HepG2 (cell line): ENCODE results near the gene PODXL2. TPM values are rescaled to one million over a fixed set of nuclear protein-coding genes. Genes with fewer than 3 reads are reported as not detected.

Experiments
- AGO1 ChIP-seq: fragments of 200-400 bp; formaldehyde crosslinking; IDR thresholded peaks from 2 replicates; pipeline ENCODE4 v1.6.1; 2017; ENCODE audit warnings: mild to moderate bottlenecking, low read depth, low read length, moderate library complexity; ENCODE audit not compliant: poor library complexity, severe bottlenecking
- CREB3 ChIP-seq: sonication (generic); formaldehyde crosslinking; IDR thresholded peaks from 2 replicates; pipeline ENCODE4 v1.5.0; 2020; ENCODE audit warnings: missing genetic modification reagents
- FUBP1 ChIP-seq: sonication (generic); formaldehyde crosslinking; IDR thresholded peaks from 2 replicates; pipeline ENCODE4 v1.5.1; 2020; ENCODE audit warnings: missing genetic modification reagents, mild to moderate bottlenecking, borderline replicate concordance
- NAIF1 ChIP-seq: sonication (generic); formaldehyde crosslinking; IDR thresholded peaks from 2 replicates; pipeline ENCODE4 v1.5.0; 2020; ENCODE audit warnings: mild to moderate bottlenecking, missing genetic modification reagents, borderline replicate concordance
- ONECUT2 ChIP-seq: sonication (generic); formaldehyde crosslinking; IDR thresholded peaks from 2 replicates; pipeline ENCODE4 v1.4.0; 2020; ENCODE audit warnings: missing genetic modification reagents
- RARA ChIP-seq: IDR thresholded peaks from 2 replicates; pipeline ENCODE4 v1.6.1; 2016; ENCODE audit warnings: missing genetic modification reagents, missing compliant biosample characterization
- TOPORS ChIP-seq: sonication (generic); formaldehyde crosslinking; IDR thresholded peaks from 2 replicates; pipeline ENCODE4 v1.8.0; 2023; ENCODE audit warnings: mild to moderate bottlenecking, missing genetic modification reagents
- ZBTB2 ChIP-seq: sonication (generic); formaldehyde crosslinking; IDR thresholded peaks from 2 replicates; pipeline ENCODE4 v1.8.0; 2022; ENCODE audit warnings: low read depth, missing genetic modification reagents
- ZFP62 ChIP-seq: sonication (generic); formaldehyde crosslinking; IDR thresholded peaks from 2 replicates; pipeline ENCODE4 v1.4.0; 2020; ENCODE audit warnings: missing genetic modification reagents
- ZMYM4 ChIP-seq: sonication (generic); formaldehyde crosslinking; IDR thresholded peaks from 2 replicates; pipeline ENCODE4 v1.8.1; 2023; ENCODE audit warnings: mild to moderate bottlenecking, missing genetic modification reagents
- ZNF101 ChIP-seq: sonication (generic); formaldehyde crosslinking; IDR thresholded peaks from 2 replicates; pipeline ENCODE4 v1.4.0; 2020; ENCODE audit warnings: mild to moderate bottlenecking, low read depth, missing genetic modification reagents, borderline replicate concordance
- ZNF225 ChIP-seq: sonication (generic); formaldehyde crosslinking; IDR thresholded peaks from 2 replicates; pipeline ENCODE4 v1.4.0; 2020; ENCODE audit warnings: mild to moderate bottlenecking, missing genetic modification reagents
- ZNF230 ChIP-seq: sonication (generic); formaldehyde crosslinking; IDR thresholded peaks from 2 replicates; pipeline ENCODE4 v1.4.0; 2020; ENCODE audit warnings: mild to moderate bottlenecking, missing genetic modification reagents
- ZNF281 ChIP-seq: sonication (generic); formaldehyde crosslinking; IDR thresholded peaks from 2 replicates; pipeline ENCODE4 v1.4.0; 2020; ENCODE audit warnings: missing genetic modification reagents, borderline replicate concordance
- ZNF3 ChIP-seq: IDR thresholded peaks from 2 replicates; pipeline ENCODE4 v1.7.0; 2017; ENCODE audit warnings: inconsistent platforms
- ZNF546 ChIP-seq: sonication (generic); formaldehyde crosslinking; conservative IDR thresholded peaks from 2 replicates; pipeline ENCODE4 v1.8.1; 2023; ENCODE audit warnings: mild to moderate bottlenecking, missing genetic modification reagents
- ZNF567 ChIP-seq: sonication (generic); formaldehyde crosslinking; IDR thresholded peaks from 2 replicates; pipeline ENCODE4 v1.8.1; 2023; ENCODE audit warnings: mild to moderate bottlenecking, missing genetic modification reagents, borderline replicate concordance
- ZNF572 ChIP-seq: sonication (generic); formaldehyde crosslinking; IDR thresholded peaks from 2 replicates; pipeline ENCODE4 v1.5.1; 2020; ENCODE audit warnings: mild to moderate bottlenecking, missing genetic modification reagents
- ZNF674 ChIP-seq: sonication (generic); formaldehyde crosslinking; IDR thresholded peaks from 2 replicates; pipeline ENCODE4 v1.5.0; 2020; ENCODE audit warnings: low read depth, mild to moderate bottlenecking, missing genetic modification reagents
- ZNF75D ChIP-seq: sonication (generic); formaldehyde crosslinking; IDR thresholded peaks from 2 replicates; pipeline ENCODE4 v1.8.1; 2023; ENCODE audit warnings: missing genetic modification reagents, mild to moderate bottlenecking, borderline replicate concordance
- ZNF788 ChIP-seq: sonication (generic); formaldehyde crosslinking; IDR thresholded peaks from 2 replicates; pipeline ENCODE4 v1.5.0; 2020; ENCODE audit warnings: mild to moderate bottlenecking, missing genetic modification reagents, borderline replicate concordance
- ZSCAN9 ChIP-seq: IDR thresholded peaks from 2 replicates; pipeline ENCODE4 v1.6.1; 2016; ENCODE audit warnings: borderline replicate concordance
- polyA plus RNA-seq, 8 experiments: library from polyadenylated mRNA; depleted of rRNA in 3 of 8; stranded (reverse) in 7 of 8; unstranded in 1 of 8; fragments of >200 nt; fragmentation: Illumina TruSeq in 4 of 8; extraction: Trizol in 4 of 8; gene quantifications; 2 replicates each; pipeline versions ENCODE4 v1.2.1 to v1.2.3, GENCODE V29; 2011 to 2016; ENCODE audit warnings: low read depth in 4 of 8, missing spikeins in 1 of 8, mixed read lengths in 1 of 8; ENCODE audit not compliant: insufficient read depth in 1 of 8
- total RNA-seq, 5 experiments: library from RNA; depleted of rRNA; stranded (reverse); fragments of >200 nt; fragmentation: Illumina TruSeq; extraction: Trizol; gene quantifications; 2 replicates each; pipeline ENCODE4 v1.2.3, GENCODE V29; 2016; ENCODE audit warnings: low read depth in 1 of 5

Gene PODXL2
- total and polyA plus RNA-seq, 2 of the 13 experiments (the other 11 are each of a cell fraction or from before 2014, with no cell fraction given) = 20.4 to 25.1 TPM

- TF ChIP-seq ZNF281 (CRISPR knock-in tag) (peak; percentile 58; the same call in 1 of the 2 replicates), TOPORS (CRISPR knock-in tag) (no peak; the same call in 1 of the 2 replicates), NAIF1 (CRISPR knock-in tag) (no peak), ZNF101 (CRISPR knock-in tag) (no peak; the same call in 1 of the 2 replicates), ZFP62 (CRISPR knock-in tag) (no peak), ZMYM4 (CRISPR knock-in tag) (peak; percentile 42), ZNF788 (CRISPR knock-in tag) (peak; percentile 83), ONECUT2 (CRISPR knock-in tag) (0 out of 2 replicates have a peak, but pooled peaks have one; percentile 35), ZNF230 (CRISPR knock-in tag) (peak; percentile 36; the same call in 1 of the 2 replicates), RARA (CRISPR knock-in tag) (peak; percentile 63; the same call in 1 of the 2 replicates), ZNF225 (CRISPR knock-in tag) (no peak), ZNF546 (CRISPR knock-in tag) (no peak), CREB3 (CRISPR knock-in tag) (0 out of 2 replicates have a peak, but pooled peaks have one; percentile 19), ZSCAN9 (CRISPR knock-in tag) (no peak; the same call in 1 of the 2 replicates), ZNF567 (no peak; the same call in 1 of the 2 replicates), ZNF572 (CRISPR knock-in tag) (no peak), ZNF674 (CRISPR knock-in tag) (peak; percentile 86), FUBP1 (CRISPR knock-in tag) (no peak), ZNF75D (CRISPR knock-in tag) (no peak), ZBTB2 (no peak), ZNF3 (CRISPR knock-in tag) (no peak), AGO1 (no peak)
Observed at GRCh38 chr3:127590593-127591465, 38.2 kb upstream of the PODXL2 start, which contains the start of gene TPRA1 (continued).
